Measurements from ENCODE around the gene EMSY. TPM values are rescaled to one million over a fixed set of nuclear protein-coding genes. Genes with fewer than 3 reads are reported as not detected.

EMSY gene
- total and polyA plus RNA-seq, 9 of the 15 experiments (the other 6 are each of a cell fraction or from before 2014, with no cell fraction given): 12.7 to 25.4 (median 17.9) TPM

- no peak for ATAC-seq
- in situ Hi-C loops (cut with MboI) (no loop called here), intact Hi-C loops (cut with micrococcal nuclease) (no loop called here)
- WGBS (ENCODE audit: insufficient coverage, low coverage, missing lambda C conversion rate): 6% methylated on average over 1 of the region's 1 CpG
- Histone ChIP-seq H3K9me3 (replicated peaks; ENCODE audit: control insufficient read depth, insufficient read depth, low read depth, low read length) (no peaks in the 10 kb centered on the region; the same call in 1 of the 2 replicates), H3K4me1 (replicated peaks in 1 of 2; ENCODE audit: control insufficient read depth in 2 of 2, insufficient read depth in 2 of 2, low read length in 2 of 2) (peaks cover 2 to 7% of the 10 kb centered on the region in 2 experiments; a peak in 4 of 5 replicates), H3K27ac (ENCODE audit: extremely low read depth, low read depth, low read length) (no peak overlapping the region), H3K4me3 (no peak overlapping the region), H3K9ac (ENCODE audit: insufficient read depth in 1 of 2, low read depth in 2 of 2, low read length in 2 of 2) (no peak overlapping the region), H3K36me3 (ENCODE audit: control insufficient read depth, insufficient read depth, low read length) (no peaks in the 10 kb centered on the region), H3K79me2 (ENCODE audit: control insufficient read depth, insufficient read depth, low read length) (no peaks in the 10 kb centered on the region), H3K4me2 (ENCODE audit: insufficient read depth, low read length) (no peak overlapping the region), H4K20me1 (replicated peaks; ENCODE audit: control insufficient read depth, insufficient read depth, low read length) (no peaks in the 10 kb centered on the region), H3K9me1 (ENCODE audit: control insufficient read depth, insufficient read depth, low read length) (no peaks in the 10 kb centered on the region), H2AFZ (ENCODE audit: low read depth, low read length) (no peak overlapping the region), H3K27me3 (ENCODE audit: control insufficient read depth in 2 of 2, insufficient read depth in 2 of 2, low read length in 2 of 2) (peaks cover 2 to 6% of the 10 kb centered on the region in 2 experiments; a peak in 2 of 5 replicates)
- FAIRE-seq: no peak
- BruUV-seq (replicated peaks): no TSS peak
- CTCF ChIA-PET (ENCODE audit: low intra/inter-chr PET ratio): interaction anchor here (0.7 kb wide), 1 partner anchor 368 kb away, joined by 4 read pairs; no protein-coding TSS in a partner anchor
- no peak for DNase-seq (ENCODE audit: extremely low read depth in 1 of 4, low spot score in 3 of 4)
- POLR2A ChIA-PET: no interaction called here
- TF ChIP-seq KLF16 (IDR thresholded peaks at IDR 0.05): no peak
- no peak for TF ChIP-seq ETV1 (tag; conservative IDR thresholded peaks at IDR 0.05; ENCODE audit: low read depth)
- peak; percentile 70 for TF ChIP-seq C11orf30 (IDR thresholded peaks at IDR 0.05; ENCODE audit: low read depth)
- no peak for TF ChIP-seq PTBP1 (IDR thresholded peaks at IDR 0.05; ENCODE audit: low read depth, low read length)
- no peak for TF ChIP-seq HIVEP1 (CRISPR knock-in tag; IDR thresholded peaks at IDR 0.05)
- no peak for TF ChIP-seq HMGXB4 (CRISPR knock-in tag; IDR thresholded peaks at IDR 0.05)
- TF ChIP-seq HMG20A (CRISPR knock-in tag; conservative IDR thresholded peaks at IDR 0.05): no peak
- no peak for TF ChIP-seq RBM25 (IDR thresholded peaks at IDR 0.05; ENCODE audit: low read depth, low read length, severe bottlenecking)
- no peak for TF ChIP-seq ZNF165 (CRISPR knock-in tag; IDR thresholded peaks at IDR 0.05; ENCODE audit: borderline replicate concordance)
- TF ChIP-seq BRF1 (IDR thresholded peaks at IDR 0.05; ENCODE audit: borderline replicate concordance, extremely low read depth, insufficient read length): no peak
- TF ChIP-seq ZNF766 (CRISPR knock-in tag; conservative IDR thresholded peaks at IDR 0.05): no peak
- TF ChIP-seq PKNOX1 (IDR thresholded peaks at IDR 0.05): no peak
- no peak for TF ChIP-seq BMI1 (IDR thresholded peaks at IDR 0.05; ENCODE audit: low read length)
- no peak for TF ChIP-seq SPI1 (IDR thresholded peaks at IDR 0.05; ENCODE audit: borderline replicate concordance, low read depth, low read length)
- TF ChIP-seq GATAD2A (IDR thresholded peaks at IDR 0.05): no peak
- peak; percentile 67 for TF ChIP-seq NFE2 (IDR thresholded peaks at IDR 0.05; ENCODE audit: low read depth)
- TF ChIP-seq ZNF551 (CRISPR knock-in tag; IDR thresholded peaks at IDR 0.05): no peak
- TF ChIP-seq, protein P1, sequence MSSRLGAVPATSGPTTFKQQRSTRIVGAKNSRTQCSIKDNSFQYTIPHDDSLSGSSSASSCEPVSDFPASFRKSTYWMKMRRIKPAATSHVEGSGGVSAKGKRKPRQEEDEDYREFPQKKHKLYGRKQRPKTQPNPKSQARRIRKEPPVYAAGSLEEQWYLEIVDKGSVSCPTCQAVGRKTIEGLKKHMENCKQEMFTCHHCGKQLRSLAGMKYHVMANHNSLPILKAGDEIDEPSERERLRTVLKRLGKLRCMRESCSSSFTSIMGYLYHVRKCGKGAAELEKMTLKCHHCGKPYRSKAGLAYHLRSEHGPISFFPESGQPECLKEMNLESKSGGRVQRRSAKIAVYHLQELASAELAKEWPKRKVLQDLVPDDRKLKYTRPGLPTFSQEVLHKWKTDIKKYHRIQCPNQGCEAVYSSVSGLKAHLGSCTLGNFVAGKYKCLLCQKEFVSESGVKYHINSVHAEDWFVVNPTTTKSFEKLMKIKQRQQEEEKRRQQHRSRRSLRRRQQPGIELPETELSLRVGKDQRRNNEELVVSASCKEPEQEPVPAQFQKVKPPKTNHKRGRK (tag; IDR thresholded peaks at IDR 0.05): no peak
- TF ChIP-seq, protein P2, sequence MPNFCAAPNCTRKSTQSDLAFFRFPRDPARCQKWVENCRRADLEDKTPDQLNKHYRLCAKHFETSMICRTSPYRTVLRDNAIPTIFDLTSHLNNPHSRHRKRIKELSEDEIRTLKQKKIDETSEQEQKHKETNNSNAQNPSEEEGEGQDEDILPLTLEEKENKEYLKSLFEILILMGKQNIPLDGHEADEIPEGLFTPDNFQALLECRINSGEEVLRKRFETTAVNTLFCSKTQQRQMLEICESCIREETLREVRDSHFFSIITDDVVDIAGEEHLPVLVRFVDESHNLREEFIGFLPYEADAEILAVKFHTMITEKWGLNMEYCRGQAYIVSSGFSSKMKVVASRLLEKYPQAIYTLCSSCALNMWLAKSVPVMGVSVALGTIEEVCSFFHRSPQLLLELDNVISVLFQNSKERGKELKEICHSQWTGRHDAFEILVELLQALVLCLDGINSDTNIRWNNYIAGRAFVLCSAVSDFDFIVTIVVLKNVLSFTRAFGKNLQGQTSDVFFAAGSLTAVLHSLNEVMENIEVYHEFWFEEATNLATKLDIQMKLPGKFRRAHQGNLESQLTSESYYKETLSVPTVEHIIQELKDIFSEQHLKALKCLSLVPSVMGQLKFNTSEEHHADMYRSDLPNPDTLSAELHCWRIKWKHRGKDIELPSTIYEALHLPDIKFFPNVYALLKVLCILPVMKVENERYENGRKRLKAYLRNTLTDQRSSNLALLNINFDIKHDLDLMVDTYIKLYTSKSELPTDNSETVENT (CRISPR knock-in tag; IDR thresholded peaks at IDR 0.05): no peak
These were observed 8.8 kb upstream of the EMSY start for GRCh38 chr11:76436020-76436419.

Data from K562 (cell line).